ENCODE results near the gene OSBPL10.

Gene OSBPL10

DNA sequence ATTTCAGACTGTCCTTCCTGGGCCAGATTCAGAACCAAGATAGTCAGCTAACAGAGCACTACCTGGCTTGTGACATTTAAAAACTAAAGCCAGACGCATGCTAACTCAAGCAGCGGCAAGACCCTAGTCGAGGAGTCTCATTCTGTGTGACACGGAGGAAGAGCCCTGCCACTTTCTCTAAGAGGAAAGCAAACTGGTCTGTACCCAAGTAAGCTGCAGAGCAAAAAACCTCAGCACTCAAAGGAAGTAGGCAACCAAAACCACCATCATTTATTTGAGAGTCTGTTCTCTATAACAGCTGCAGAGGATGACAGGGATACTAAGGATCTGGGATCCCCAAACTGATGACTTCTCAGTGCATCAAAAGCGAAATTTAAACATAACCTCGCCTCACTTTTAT, 152.1 kb downstream of the OSBPL10 start:
- Histone ChIP-seq H3K4me2 (ENCODE audit: low read length) (no peak overlapping the region), H3K9me3 (ENCODE audit: insufficient read depth, low read length) (no peaks in the 10 kb centered on the region), H3K79me2 (ENCODE audit: low read length) (peaks cover 4% of the 10 kb centered on the region; the same call in 1 of the 2 replicates), H2AFZ (ENCODE audit: low read depth, low read length) (no peak overlapping the region), H3K27ac (ENCODE audit: low read length) (no peak overlapping the region), H4K20me1 (ENCODE audit: insufficient read depth, low read length) (no peaks in the 10 kb centered on the region), H3K36me3 (replicated peaks; ENCODE audit: low read depth, low read length) (peaks cover 3% of the 10 kb centered on the region), H3K4me1 (ENCODE audit: low read length) (peaks cover 6% of the 10 kb centered on the region), H3K4me3 (ENCODE audit: low read length) (no peak overlapping the region), H3K27me3 (ENCODE audit: low read depth, low read length) (no peaks in the 10 kb centered on the region), H3K9ac (ENCODE audit: low read length) (no peak overlapping the region)
- TF ChIP-seq, protein P1, sequence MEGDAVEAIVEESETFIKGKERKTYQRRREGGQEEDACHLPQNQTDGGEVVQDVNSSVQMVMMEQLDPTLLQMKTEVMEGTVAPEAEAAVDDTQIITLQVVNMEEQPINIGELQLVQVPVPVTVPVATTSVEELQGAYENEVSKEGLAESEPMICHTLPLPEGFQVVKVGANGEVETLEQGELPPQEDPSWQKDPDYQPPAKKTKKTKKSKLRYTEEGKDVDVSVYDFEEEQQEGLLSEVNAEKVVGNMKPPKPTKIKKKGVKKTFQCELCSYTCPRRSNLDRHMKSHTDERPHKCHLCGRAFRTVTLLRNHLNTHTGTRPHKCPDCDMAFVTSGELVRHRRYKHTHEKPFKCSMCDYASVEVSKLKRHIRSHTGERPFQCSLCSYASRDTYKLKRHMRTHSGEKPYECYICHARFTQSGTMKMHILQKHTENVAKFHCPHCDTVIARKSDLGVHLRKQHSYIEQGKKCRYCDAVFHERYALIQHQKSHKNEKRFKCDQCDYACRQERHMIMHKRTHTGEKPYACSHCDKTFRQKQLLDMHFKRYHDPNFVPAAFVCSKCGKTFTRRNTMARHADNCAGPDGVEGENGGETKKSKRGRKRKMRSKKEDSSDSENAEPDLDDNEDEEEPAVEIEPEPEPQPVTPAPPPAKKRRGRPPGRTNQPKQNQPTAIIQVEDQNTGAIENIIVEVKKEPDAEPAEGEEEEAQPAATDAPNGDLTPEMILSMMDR (IDR thresholded peaks at IDR 0.05; ENCODE audit: low read depth, low read length) = no peak
- no peak for TF ChIP-seq EZH2phosphoT487 (IDR thresholded peaks at IDR 0.05; ENCODE audit: low read depth)

DNA sequence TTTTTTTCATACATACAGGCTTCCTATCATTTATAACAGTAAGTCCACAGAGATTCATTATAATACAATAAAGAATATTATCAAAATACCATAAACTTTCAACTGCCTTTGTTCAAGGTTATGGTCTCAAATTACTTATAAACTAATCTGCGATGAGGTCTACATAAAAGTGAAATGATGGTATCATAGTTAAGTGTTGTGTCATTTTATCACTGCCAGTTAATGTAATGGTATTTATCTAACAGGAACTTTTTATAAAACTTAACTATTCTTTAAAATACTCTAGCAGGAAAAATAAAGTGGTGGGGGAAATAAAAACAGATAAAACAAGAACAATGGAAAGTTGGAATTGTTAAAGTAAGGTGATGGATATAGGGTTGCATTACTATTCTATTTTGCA, 153.1 kb downstream of the OSBPL10 start:
- Histone ChIP-seq H2AFZ (ENCODE audit: low read depth, low read length) (no peak overlapping the region), H3K79me2 (ENCODE audit: low read length) (peaks cover 4% of the 10 kb centered on the region; the same call in 1 of the 2 replicates), H3K27me3 (ENCODE audit: low read depth, low read length) (no peaks in the 10 kb centered on the region), H3K4me3 (ENCODE audit: low read length) (no peak overlapping the region), H3K4me2 (ENCODE audit: low read length) (no peak overlapping the region), H3K27ac (ENCODE audit: low read length) (no peak overlapping the region), H3K9me3 (ENCODE audit: insufficient read depth, low read length) (no peaks in the 10 kb centered on the region), H4K20me1 (ENCODE audit: insufficient read depth, low read length) (no peaks in the 10 kb centered on the region), H3K9ac (ENCODE audit: low read length) (no peak overlapping the region), H3K4me1 (ENCODE audit: low read length) (peaks cover 6% of the 10 kb centered on the region), H3K36me3 (replicated peaks; ENCODE audit: low read depth, low read length) (peaks cover 3% of the 10 kb centered on the region)
- no peak for TF ChIP-seq EZH2phosphoT487 (IDR thresholded peaks at IDR 0.05; ENCODE audit: low read depth)
- TF ChIP-seq, protein P1 (IDR thresholded peaks at IDR 0.05; ENCODE audit: low read depth, low read length) = no peak

DNA sequence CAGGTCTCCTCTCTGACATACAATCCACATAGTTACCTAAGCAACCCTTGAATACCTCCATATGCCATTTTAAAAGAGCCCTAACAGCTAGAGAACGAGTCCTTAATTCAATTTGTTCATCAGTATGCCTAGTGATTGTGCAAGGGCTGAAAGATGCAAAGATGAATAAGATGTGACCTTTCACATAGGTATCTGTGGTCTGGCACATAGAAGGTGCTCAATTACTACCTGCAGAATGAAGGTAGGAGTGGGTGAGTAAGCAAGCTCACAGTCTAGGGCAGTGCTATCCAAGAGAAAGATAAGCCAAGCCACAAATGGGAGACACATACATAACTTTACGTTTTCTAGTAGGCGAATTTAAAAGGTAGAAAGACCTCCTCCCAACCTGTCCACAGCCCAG, 157.9 kb downstream of the OSBPL10 start:
- Histone ChIP-seq H3K9ac (ENCODE audit: low read length) (no peak overlapping the region), H2AFZ (ENCODE audit: low read depth, low read length) (no peak overlapping the region), H3K4me1 (ENCODE audit: low read length) (peaks cover 6% of the 10 kb centered on the region), H3K27ac (ENCODE audit: low read length) (no peak overlapping the region), H4K20me1 (ENCODE audit: insufficient read depth, low read length) (no peaks in the 10 kb centered on the region), H3K4me2 (ENCODE audit: low read length) (no peak overlapping the region), H3K9me3 (ENCODE audit: insufficient read depth, low read length) (no peaks in the 10 kb centered on the region), H3K36me3 (replicated peaks; ENCODE audit: low read depth, low read length) (peaks cover 3% of the 10 kb centered on the region), H3K27me3 (ENCODE audit: low read depth, low read length) (no peaks in the 10 kb centered on the region), H3K79me2 (ENCODE audit: low read length) (no peaks in the 10 kb centered on the region), H3K4me3 (ENCODE audit: low read length) (no peak overlapping the region)
- TF ChIP-seq, protein P1 (IDR thresholded peaks at IDR 0.05; ENCODE audit: low read depth, low read length) = no peak
- TF ChIP-seq EZH2phosphoT487 (IDR thresholded peaks at IDR 0.05; ENCODE audit: low read depth) = no peak

DNA sequence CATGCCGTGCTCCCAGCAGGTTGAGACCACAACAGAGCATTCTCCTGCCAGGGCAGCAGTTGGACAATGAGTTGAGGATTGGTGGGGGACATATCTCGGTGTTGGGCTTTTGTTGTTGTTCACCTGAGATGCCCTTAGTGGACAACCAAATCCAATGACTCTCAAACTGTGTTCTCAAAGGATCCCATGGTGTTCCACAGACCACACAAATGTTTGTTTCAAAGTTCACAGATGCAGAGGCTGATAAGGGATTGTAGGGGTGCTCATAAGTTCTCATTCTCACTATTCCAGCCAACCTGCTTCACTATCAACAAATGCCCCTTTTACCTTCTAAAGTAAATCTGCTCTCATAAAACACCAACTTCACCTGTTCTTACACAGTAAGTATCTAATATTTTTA, 159.9 kb downstream of the OSBPL10 start:
- Histone ChIP-seq H3K27ac (ENCODE audit: low read length) (no peak overlapping the region), H3K4me2 (ENCODE audit: low read length) (no peak overlapping the region), H3K36me3 (replicated peaks; ENCODE audit: low read depth, low read length) (peaks cover 3% of the 10 kb centered on the region), H3K4me1 (ENCODE audit: low read length) (peaks cover under 1% of the 10 kb centered on the region; the same call in 1 of the 2 replicates), H3K9ac (ENCODE audit: low read length) (no peak overlapping the region), H4K20me1 (ENCODE audit: insufficient read depth, low read length) (no peaks in the 10 kb centered on the region), H3K27me3 (ENCODE audit: low read depth, low read length) (no peaks in the 10 kb centered on the region), H3K79me2 (ENCODE audit: low read length) (no peaks in the 10 kb centered on the region), H3K9me3 (ENCODE audit: insufficient read depth, low read length) (no peaks in the 10 kb centered on the region), H3K4me3 (ENCODE audit: low read length) (no peak overlapping the region), H2AFZ (ENCODE audit: low read depth, low read length) (no peak overlapping the region)
- TF ChIP-seq EZH2phosphoT487 (IDR thresholded peaks at IDR 0.05; ENCODE audit: low read depth) = no peak
- TF ChIP-seq, protein P1 (IDR thresholded peaks at IDR 0.05; ENCODE audit: low read depth, low read length) = no peak
